SU-DHL-6 (cell line): ENCODE measurements around the gene STOM.

ENCODE experiments used
- CTCF ChIP-seq: fragments of 200-600 bp; sonication (generic); IDR thresholded peaks from one replicate; pipeline ENCODE4 v1.5.1; 2017; ENCODE audit warnings: antibody characterized with exemption, mild to moderate bottlenecking, low read length, moderate library complexity; ENCODE audit not compliant: insufficient read depth, poor library complexity, severe bottlenecking
- EZH2phosphoT487 ChIP-seq: fragments of 200-600 bp; sonication (generic), shearing (Covaris generic); conservative IDR thresholded peaks from 2 replicates; pipeline ENCODE4 v1.6.1; 2018; ENCODE audit warnings: mild to moderate bottlenecking, antibody characterized with exemption, low read length, moderate library complexity, mixed read lengths

GRCh38 chr9:121323449-121324151 is 46.5 kb downstream of the STOM start:
- TF ChIP-seq CTCF (no peak), EZH2phosphoT487 (no peak)
